NCI-H1092 (cell line): ENCODE measurements around the gene ECI1.
"Not testable (repeated sequence)": the region's sequence is repeated elsewhere in the genome, so short reads cannot be mapped to it uniquely, and the experiment has no call there.

ENCODE experiments used
- DNase-seq: peaks from one replicate; lab custom pipeline; 2025; lab: John Stamatoyannopoulos, UW

The ECI1 gene

GRCh38 chr16:2280461-2280860, 29.1 kb upstream of the ECI1 start:
- DNase-seq = no peak

- DNase-seq = no peak
These were observed 27.8 kb upstream of the ECI1 start for GRCh38 chr16:2278956-2279800.

DNA sequence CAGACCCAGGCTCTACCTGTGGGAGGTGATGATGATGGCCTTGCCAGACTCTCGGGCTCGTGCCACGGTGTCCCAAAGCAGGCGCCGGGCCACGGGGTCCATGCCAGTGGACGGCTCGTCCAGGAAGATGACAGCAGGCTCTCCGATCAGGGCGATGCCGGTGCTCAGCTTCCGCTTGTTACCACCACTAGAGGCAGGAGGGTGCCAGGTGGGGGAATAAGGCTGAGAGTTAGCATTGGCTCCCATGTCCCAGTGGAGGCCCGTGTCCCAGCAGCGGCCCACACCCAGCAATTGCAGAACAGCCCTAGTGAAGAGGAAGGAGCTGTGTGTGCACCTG, 26.9 kb upstream of the ECI1 start:
- no peak for DNase-seq

GRCh38 chr16:2277466-2278271, 26.3 kb upstream of the ECI1 start:
- DNase-seq = no peak

GRCh38 chr16:2276368-2277195, 25.2 kb upstream of the ECI1 start:
- no peak for DNase-seq

DNA sequence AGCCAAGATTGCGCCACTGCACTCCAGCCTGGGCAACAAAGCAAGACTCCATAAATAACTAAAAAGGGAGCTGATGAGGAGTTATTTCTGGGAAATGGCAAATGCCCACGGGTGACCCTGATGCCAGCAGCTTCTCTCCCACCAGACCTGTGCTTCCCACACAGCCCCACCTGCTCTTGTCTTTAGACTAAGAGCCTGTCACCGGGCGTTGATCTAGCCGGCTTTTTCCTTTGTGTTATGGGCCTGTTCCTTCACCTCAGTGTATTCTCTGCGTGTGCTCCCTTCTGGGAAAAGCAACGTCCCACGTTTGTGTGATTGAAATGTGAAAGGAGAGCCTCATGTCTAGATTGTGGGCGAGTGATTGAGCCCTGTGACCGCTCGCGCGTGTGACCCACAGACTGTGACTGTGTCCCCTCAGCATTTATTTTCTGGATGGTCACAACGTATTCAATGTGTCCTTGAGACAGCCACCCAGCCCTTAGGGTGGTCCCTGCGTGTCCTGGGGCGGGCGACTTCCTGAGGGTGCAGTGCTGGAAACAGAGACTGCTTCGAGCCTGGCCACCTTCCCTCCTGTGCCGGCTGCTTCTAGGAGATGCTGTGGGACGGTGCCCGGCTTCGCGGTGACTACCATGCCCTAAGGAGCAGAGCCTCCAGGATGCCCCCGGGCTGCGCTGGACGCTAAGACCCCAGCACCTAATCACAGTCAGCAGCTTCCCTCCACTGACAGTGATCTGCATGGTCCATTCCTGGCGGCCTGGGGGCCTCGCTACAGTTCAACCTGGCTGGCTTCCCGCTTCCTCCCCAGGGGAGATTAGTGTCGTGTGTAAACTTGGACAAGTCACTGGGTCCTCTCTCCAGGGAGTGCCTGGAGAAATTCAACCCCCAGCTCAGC, 24.3 kb upstream of the ECI1 start:
- no peak for DNase-seq

DNA sequence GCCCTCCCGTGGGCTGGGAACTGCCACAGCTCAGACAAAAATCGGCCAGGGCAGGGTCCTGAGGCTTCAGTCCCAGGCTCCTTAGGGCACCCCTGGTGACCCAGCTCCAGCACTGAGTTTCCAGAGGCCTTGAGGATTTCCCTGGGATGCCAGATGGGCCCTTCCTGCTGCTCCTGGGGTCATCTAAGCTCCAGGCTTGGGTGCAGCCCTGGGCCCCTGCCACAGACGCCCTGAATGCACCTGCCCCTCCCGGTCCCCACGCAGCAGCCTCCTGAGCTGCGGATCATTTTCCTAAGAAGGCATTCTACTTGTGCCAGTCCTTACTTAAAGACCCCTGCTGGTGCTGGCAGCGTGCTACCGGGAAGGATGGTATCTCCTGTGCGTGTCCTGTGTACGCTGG, 22.5 kb upstream of the ECI1 start:
- DNase-seq = no peak

DNA sequence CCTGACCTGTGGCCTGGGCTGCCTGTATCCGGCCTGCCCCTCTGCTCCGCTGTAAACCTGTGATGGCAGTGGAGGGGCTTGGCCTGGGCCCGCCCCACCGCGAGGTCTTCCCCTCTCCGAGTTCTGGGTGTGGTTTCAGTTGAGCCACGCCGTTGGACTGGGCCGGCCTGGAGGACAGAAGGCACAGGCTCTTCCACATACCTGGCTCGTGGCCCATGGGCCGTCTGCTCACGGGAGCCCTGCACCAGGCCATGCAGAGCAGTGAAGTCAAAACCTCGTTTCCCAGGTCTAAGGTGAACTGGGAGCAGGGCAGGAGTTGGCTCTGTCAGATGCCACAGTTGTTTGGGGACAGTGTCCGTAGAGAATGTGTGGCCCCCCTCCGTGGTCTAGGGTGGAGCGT, 22.1 kb upstream of the ECI1 start:
- no peak for DNase-seq

DNA sequence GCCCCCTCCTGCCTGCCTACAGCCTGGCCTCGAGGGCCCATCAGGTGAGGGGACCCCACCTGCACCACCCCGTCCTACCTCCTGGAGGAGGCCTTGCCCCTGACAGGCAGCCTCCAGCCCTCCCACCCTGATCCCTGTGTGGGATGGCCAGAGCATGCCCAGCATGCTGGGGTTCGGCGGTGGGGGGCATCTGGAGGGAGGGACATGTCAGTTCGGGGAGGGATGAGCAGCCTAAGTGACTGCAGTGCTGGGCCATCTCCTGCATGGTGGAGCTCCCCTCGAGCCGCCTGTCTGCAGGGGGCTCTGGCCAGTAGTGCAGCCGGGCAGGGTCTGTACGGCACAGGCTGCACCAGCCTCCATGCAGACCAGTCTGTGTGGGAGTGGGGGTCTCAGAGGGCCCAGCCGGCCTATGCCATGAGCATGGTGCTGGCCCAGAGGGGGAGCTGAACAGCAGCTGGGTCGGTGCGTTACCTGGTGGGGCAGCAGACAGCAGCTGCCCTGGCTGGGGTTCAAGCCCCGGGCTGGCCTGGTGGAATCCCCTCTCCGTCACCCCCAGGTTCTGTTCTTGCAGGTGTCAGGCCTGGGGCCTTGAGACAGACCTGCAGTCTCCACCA, 20.6 kb upstream of the ECI1 start:
- DNase-seq = no peak

GRCh38 chr16:2270588-2271470, 19.4 kb upstream of the ECI1 start:
- no peak for DNase-seq

- DNase-seq = no peak
These were observed 18.7 kb upstream of the ECI1 start for GRCh38 chr16:2270070-2270462.

- peak; percentile 94 for DNase-seq
These were observed 16.7 kb upstream of the ECI1 start, which contains the start of gene RNPS1 for GRCh38 chr16:2267913-2268666. RNPS1 (minus strand) TSS chr16:2268126; CDS start chr16:2264643, 3,483 bp downstream.

DNA sequence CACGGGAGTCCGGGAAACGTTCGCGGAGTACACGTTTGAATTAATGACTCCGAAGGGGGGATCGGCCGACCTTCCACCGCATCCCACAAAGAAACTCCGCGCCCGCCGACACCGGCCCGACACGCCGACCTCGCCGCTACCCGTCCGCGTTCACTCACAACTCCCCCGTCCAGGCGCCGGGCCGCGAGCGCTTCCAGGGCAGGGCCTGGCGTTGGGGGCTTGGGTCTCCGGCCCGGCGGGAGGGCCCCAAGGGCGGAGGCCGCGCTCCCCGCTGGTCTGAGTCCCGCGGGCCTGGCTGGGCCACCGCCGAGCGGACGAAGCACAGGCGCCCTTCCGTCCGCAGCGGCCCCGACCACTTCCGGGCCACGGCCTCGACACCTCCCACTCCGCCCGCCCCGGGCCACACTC, 16.1 kb upstream of the ECI1 start:
- not testable (repeated sequence) for DNase-seq

DNA sequence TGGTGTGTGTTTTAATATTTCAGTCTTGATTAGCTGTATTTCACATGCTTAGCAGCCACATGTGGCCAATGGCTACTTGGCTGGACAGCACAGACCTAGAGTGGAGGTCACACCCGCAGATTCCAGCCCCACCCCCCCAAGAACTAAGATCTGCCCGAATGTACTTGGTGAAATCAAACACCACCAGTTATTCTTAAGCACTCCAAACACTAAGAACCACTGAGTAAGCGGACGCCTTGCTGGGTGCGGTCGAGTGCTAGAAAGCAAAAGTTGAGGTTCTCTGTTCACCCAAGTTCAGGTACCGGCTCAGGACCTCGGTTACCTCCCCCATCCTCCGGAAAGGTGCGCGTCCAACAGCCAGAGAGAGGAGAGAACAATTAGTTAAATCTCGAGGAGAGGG, 15.5 kb upstream of the ECI1 start:
- not testable (repeated sequence) for DNase-seq

DNA sequence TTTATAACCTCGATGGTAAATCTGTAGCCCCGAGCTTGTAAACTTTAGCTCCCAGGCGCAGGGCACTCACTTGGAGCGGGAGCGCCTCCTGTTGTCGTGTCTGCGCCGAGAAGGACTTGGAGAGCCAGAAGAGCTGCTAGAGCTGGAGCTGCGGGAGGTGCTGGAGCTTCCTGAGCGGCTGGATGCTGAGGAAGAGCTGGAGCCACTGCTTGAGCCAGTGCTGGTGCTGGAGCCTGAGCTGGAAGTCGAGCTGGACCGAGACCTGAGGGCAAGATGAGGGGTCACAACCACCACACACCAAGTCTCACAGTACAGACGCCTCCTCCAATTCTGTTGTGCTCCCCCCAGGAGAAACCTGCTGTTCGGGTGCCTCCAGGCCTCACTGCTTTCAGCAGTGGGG, 11.6 kb upstream of the ECI1 start:
- DNase-seq = not testable (repeated sequence)

- DNase-seq = no peak
These were observed 8.9 kb upstream of the ECI1 start for GRCh38 chr16:2260250-2260649.

DNA sequence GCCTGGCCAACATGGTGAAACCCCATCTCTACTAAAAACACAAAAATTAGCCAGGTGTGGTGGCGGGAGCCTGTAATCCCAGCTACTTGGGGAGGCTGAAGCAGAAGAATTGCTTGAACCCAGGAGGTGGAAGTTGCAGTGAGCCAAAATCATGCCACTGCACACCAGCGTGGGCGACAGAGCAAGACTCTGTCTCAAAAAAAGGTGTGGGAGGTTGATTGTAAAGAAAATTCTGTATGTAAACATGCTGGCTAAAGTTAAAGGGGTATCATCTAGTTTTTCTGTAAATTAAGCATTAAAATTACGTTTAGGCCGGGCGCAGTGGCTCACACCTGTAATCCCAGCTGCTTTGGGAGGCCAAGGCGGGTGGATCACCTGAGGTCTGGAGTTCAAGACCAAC, 7.1 kb upstream of the ECI1 start:
- DNase-seq = not testable (repeated sequence)

DNA sequence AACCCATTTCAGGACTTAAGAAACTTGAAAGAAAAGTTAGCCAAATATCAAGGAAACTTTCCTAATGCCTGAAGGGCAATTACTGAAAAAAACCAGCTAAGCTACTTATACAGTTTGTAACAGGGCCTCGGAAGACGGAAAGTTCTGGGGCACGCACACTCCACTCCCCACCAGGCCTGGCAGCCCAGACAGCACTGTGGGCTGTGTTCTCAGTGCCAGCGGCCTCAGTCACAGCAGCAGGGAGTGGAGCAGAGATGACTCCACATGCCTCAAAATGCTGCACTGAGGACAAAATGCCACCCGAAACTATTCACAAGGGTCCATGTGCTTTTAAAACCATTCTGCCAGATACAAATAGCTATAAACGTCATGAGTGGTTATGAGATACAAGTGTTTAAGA, 6.3 kb upstream of the ECI1 start:
- no peak for DNase-seq

DNA sequence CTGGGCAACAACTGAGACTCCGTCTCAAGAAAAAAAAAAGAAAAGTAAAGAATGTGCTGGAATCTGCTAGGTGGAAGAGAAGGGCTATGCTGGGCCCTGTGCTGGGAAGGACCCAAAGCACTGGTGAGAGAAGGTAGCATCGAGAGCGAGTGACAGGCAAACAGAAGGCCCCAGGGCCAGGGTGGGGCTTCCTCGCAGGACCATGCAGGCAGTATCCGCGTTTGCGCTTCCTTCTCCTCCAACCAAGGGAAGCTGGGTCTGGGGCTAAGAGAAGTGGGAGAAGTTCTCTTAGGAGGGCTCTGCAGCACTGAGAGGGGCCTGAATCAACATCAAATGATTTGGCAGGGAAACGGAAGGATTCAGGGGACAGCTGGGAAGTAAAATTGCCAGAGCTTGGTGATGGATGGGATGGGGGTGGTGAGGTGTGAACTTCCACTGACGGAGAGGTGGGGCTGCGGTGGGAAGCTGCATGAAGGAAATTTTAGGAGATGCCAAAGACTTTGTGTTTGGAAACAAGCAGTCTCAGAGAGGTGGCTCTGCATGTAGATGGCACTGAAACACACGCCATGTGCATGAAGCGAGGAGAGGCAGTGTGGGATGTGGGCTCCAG, 5.2 kb upstream of the ECI1 start:
- DNase-seq = no peak
